GM19395 (cell line): ENCODE data around the gene COL5A1.

Experiments
- ATAC-seq: cut with Tn5 transposase; IDR thresholded peaks from one replicate; pipeline ENCODE4 v1.9.1; 2021; ENCODE audit warnings: mild to moderate bottlenecking, moderate library complexity; ENCODE audit not compliant: unreplicated experiment

Gene COL5A1

DNA sequence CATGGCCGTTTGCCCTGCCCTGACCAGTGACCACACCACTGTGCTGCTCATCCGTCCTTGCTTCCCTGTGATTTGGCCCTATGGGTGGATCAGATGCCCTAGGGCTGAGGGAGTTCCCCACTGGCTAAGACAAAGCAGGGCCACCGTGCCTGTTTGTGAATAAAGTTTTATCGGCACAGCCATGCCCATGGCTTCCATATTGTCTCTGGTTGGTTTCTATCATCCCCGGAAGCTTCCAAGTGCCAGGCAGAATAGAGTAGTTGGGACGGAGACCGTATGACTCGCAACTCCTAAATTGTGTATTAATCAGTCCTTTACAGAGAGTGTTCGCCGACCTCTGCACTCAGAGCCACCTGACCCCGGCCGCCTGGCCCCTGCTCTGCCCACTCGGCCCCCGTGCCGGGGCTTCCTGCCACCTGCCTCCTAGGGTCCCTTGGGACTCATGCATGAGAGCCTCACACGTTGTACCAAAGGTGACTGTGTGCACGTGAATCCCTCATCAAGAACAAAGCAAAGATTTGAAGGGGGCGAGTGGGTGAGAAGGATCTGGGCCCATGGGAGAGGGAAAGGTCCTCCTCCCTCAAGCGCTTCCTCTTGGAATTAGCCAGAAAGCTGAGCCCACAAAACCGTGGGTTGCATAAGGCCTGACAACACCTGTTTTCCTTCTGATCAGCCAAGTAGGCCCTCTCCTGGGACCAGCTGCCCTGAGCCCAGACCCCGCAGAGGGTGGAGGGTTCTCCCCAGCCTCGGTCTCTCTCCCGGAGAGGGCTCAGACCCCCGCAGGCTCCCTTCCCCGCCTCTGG lies 227.3 kb downstream of the COL5A1 start:
- no peak for ATAC-seq

DNA sequence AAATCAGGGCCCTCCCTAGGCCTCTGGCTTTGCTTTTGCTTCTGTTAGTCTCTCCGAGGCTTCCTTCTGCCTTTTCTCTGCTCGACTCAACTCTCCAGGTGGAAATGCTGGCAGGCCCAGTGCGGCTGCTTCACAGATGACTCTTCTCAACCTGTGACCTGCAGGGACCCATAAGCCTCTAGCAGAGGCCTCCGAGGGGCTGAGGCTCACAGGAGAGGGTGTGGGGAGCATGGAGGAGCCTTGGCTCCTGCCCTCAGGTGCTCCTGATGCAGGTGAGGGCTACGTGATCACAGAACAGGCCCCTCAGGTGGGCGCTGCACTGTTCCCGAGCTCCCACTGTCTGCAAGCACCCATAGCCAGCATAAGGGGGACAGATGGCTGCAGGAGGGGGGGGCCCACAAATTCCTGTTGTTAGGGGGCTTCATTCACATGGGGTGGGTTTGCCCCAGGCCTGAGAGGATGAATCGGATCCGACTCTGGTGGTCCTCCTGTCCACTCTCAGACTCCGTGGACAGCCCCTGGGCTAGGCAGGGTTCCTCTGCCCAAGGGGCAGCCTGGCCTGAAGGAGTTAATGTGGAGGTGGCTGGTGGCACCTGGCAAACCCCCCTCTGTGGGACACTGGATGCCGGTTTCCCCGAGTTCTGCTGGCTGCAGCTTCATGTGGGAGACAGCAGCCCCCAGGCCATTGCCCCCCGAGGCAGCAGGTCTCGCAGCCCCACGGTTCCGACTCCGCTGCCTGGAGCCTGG lies 228.1 kb downstream of the COL5A1 start:
- ATAC-seq, result no peak

DNA sequence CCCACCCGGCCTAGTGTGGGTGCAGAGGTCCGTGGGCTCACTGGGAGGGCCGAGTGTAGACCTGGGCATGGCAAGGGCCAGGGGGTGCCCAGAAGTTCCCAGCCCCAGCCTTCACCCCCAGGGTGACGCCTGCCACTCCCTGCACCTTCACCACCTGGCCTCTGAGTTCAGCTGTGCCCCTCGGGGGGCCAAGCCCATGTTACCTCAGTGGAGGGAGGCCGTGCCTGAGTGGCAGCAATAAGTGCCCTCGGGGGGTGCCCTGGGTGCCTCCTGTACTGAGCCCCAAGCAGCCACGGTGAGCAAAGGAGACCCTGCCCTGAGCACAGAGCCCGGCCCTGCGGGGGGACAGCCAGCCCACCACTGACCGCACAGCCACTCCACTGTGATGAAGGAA lies 228.7 kb downstream of the COL5A1 start:
- no peak for ATAC-seq

DNA sequence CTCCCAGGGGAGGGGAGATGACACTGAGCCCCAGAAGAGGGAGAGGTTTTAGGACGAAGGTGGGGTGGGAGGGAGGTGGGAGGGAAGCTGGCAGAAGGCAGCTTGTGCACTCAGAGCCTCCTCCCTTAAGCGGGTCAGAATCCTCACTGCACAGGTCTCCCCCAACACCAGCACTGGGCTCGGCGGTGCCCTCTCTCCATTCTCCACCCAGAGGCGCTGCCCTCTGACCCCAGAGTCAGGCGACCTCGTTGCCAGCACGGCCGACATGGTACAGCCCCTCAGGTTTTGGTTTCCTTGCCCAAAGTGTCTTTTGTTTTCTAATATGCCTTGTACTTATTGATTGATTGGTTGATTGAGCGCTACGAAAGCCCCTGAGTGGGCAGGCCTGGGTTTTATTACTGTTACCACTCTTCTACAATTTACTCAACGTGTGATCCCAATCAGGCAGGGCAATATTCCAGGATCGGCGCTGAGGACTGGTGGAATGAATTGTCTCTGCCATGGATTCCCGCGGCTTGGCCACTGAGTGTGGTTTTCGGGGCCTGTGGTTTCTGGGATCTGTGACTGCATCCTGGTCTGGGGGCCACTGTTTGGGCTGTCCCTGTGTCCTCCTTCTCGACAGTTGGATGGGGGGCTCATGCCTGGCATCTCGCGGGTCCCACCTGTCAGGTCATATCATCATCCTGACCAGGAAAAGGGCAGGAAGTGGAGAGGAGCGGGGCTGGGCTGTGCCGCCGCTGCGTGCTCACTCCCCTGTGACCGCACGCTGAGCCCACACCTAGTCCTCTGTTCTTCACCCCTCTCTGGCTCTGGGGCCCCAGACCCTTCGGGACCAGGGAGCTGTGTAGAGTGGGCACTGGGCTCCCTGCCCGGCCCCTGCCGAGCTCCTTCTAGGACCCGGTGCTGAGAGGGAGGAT lies 229.4 kb downstream of the COL5A1 start:
- ATAC-seq, result no peak

DNA sequence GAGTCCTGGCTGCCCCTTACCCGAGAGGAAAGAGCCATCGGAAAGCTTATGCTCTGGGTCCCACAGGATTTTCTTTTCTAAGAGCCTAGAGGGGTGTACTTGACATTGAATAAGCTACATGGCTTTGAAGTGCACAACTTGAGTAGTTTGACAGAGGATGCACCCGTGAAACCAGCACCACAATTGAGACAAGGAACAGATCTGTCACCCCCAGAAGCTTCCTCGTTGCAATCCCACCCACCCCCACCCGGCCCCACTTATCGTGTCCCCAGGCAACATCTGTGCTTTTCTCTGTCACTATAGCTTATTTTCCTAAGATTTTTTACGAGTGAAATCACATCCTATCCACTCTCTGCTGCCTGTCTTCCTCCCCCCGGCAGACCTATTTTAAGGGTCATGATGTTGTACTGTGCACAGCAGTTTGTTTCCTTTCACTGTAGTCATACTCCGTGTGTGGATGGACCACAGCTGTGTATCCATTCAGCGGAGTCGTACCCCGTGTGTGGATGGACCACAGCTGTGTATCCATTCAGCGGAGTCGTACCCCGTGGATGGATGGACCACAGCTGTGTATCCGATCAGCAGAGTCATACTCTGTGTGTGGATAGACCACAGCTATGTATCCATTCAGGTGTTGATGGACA lies 230.2 kb downstream of the COL5A1 start:
- no peak for ATAC-seq

DNA sequence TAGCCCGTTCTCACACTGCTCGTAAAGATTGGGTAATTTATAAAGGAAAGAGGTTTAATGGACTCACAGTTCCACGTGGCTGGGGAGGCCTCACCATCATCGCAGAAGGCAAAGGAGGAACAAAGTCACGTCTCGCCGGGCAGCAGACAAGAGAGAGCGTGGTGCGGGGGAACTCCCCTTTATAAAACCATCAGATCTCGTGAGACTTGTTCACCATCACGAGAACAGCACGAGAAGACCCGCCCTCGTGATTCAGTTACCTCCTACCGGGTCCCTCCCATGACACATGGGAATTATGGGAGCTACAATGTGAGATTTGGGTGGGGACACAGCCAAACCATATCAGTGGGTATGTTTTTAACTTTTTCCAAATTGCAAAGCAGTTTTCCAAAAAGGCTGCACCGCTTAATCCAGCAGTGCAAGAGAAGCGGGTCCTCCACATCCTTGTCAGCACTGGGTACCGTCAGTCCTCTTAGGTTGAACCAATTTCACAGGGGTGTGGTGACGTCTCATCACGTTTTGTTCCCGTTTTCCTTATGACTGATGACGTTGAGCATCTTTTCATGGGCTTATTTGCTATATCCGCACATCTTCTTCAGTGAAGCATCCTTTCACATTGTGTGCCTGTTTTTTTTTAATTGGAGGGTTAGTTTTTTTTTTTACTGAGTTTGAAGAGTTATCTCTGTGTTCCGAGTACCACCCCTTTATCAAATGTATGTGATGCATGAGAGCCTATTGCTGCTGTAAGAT lies 231.1 kb downstream of the COL5A1 start:
- no peak for ATAC-seq

DNA sequence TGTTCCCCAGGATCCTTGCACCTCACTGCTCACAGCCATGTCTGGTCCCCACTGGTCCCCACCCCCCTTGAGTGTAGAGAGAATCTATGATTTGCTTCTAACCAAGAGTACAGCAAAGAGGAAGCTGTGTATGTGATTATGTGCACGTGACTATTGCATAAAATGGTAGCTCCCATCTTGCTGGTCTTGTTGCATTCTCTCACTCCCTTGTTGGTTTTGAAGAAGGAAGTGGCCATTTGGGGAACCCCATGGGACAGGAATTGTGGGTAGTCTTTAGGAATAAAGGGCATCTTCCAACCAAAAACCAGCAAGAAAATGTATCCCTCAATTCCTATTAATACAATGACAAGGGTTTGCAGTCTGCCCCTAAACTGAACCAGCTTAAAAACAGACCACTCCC lies 233.8 kb downstream of the COL5A1 start:
- ATAC-seq, result no peak

DNA sequence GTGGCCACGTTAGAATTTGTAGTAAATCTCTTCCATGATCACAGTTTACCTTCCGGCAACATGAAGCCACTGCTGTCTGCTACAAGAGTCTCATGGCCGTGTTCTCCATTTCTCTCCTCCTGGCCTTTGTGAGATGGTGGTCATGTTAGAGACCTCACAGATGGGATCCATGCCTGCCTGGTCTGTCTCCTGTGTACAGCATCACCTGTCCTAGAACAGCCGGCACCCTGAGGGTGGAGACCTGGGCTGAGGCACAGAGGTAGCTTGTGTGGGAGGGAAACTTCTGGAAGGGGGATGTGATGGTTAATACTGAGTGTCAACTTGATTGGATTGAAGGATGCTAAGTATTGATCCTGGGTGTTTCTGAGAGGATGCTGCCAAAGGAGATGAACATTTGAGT lies 235.9 kb downstream of the COL5A1 start:
- no peak for ATAC-seq

DNA sequence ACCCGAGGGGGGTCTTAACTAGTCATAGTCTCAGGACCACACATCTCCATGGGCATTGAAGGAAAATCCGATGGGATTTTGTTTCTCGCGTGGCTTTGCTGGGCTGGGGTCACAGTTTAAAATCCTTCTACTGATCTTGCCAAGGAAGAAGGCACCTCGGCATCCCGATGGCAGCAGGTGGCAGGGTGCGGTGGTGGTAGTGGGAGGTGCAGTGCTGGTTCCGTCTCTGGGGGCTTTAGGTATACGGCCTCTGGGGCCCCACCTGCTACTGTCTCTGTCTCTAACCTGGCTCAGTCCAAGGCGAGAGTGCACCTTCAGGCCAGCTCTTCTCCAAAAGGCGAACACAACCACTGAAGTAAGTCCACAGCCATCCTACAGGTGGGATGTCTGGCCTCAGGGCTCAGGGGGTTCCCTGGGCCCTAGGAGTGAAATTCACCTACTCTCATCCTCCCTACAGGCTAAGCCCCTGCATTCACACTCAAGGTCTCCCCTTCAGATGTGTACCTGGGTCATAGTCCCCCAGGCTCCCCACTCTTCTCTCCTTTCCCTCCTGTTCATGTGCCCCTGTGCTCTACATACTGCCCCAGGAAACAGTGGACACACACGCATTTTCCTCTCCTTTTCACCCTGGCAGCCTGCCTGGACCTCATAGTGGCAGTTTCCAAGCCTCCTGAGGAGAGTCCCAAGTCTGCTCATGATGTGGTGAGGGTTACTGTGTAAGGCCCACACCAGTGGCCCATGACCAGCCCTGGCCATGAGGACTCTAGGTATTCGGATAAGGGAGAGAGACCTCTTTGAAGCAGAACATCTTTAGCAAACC lies 238.3 kb downstream of the COL5A1 start:
- ATAC-seq, result no peak

DNA sequence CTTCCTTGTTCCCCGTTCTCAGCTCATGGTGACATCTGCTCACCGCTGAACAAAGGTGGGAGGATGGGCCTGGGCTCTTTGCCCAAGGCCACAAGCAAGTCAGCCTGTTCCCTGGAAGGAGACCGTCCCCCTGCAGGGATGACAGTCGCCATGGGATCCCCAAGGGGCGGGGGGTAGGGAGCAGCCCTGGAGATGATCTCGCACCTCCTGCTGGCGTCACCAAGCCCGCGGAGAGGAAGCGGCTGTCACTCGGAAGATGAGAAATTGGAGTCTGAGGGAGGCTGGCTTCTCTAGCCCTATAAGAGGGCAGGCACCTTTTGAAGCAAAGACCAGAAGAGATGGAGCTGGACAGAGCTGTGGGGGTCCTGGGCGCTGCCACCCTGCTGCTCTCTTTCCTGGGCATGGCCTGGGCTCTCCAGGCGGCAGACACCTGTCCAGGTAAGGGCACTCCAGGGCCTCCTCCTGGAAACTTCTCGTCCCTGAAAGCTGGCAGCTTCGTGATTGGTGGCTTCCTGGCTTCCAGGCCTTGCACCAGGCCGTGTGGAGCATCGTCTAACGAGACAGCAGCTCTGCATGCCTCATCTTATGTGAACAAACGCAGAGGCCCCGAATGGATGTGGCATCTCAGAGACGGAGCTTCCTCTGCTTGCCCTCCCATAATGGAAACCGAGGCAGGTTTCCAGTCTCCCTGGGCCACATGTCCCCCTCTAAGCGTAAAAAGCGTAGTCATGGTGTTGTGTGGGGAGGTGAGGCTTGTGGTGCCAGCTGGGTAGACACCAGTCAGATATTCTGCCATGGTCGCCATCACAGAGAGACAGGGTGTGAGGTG lies 239.1 kb downstream of the COL5A1 start, which contains the start of gene FCN2:
FCN2 (plus strand) TSS at position 327 of the 829 bp plus-strand sequence; CDS start at position 339, 12 bp downstream.
- ATAC-seq, result no peak

DNA sequence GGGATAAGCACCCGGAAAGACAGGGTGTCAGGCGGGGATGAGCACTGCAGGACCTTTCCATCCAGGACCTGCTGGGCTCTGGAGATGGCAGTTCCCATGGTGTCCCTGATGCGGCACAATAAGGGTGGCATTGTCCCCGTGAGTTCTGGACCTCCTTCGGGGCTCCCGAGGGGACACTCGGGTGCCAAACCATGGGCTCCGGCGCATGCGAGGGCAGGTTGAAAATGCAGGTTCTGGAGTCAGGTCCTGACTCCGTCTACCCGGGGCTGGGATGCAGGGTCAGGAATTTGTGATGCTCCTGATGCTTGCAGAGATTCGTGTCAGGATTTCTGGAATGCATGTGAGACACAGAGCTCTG lies 239.7 kb downstream of the COL5A1 start:
- no peak for ATAC-seq

DNA sequence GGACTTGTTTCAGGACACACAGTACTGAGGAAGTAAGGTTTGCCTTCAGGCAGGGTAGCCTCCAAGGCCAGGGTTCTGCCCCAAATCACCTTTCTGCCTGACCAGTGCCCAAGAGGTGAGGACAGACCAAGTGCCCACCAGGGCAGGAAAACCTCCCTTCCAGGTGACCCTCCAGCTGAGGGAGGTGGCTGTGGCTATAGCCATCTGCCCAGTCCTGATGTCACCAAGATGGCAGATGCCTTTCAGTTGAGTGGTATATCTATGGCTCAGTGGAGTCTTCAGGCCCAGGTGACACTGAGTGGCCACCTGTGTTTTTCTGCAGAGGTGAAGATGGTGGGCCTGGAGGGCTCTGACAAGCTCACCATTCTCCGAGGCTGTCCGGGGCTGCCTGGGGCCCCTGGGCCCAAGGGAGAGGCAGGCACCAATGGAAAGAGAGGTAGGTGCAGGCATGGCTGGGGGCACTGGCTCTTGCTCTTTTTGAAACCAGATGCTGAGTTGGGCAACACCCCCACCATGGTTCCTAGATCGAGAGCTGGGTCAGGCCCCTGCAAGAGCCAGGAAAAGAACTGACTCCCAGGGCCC lies 240.7 kb downstream of the COL5A1 start:
- ATAC-seq, result no peak

DNA sequence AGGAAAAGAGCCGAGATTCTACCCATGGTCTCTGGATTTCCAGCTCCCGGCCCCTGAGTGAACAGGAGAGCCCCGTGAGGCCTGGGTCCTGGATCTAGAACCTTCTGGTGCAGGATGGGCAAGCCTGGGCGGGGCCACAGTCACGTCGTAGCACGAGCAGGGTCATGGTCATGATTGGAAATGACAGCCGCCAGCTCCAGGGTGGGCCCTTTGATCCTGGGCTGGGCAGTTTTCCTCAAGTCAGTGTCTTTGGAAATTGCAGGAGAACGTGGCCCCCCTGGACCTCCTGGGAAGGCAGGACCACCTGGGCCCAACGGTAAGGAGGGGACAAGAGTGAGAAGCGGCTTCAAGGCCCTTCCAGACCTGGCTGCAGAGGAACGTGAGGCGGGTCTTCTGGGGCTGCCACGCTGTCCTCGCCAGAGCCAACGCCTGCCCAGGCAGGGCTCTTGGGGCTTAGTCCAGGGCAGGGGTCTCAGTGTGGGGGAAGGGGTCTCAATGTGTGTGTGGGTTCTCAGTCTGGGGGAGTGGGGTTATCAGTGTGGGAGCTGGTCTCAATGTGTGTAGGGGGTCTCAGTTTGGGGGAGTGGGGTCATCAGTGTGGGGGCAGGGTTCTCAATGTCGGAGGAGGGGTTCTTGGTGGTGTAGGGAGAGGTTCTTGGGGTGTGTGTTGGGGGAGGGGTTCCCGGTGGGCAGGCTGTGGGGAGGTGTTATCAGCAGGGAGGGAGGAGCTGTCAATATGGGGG lies 241.6 kb downstream of the COL5A1 start:
- no peak for ATAC-seq

DNA sequence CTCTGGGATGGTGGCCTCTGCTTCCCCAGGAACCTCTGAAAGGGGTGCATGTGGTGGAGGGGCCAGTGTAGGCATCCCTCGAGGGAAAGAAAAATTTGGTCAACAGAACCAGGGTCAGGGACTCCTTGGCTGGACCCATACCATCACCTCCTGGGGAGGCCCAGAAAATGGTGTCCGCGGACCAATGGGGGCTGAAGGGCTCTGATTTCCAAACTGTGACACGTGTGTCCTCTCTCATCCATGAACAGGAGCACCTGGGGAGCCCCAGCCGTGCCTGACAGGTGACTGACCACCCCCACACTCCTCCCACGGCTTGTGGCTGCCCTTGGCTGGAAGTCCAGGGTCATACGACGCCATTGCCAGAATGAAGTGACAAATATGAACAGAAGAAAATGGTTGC lies 242.9 kb downstream of the COL5A1 start:
- no peak for ATAC-seq

DNA sequence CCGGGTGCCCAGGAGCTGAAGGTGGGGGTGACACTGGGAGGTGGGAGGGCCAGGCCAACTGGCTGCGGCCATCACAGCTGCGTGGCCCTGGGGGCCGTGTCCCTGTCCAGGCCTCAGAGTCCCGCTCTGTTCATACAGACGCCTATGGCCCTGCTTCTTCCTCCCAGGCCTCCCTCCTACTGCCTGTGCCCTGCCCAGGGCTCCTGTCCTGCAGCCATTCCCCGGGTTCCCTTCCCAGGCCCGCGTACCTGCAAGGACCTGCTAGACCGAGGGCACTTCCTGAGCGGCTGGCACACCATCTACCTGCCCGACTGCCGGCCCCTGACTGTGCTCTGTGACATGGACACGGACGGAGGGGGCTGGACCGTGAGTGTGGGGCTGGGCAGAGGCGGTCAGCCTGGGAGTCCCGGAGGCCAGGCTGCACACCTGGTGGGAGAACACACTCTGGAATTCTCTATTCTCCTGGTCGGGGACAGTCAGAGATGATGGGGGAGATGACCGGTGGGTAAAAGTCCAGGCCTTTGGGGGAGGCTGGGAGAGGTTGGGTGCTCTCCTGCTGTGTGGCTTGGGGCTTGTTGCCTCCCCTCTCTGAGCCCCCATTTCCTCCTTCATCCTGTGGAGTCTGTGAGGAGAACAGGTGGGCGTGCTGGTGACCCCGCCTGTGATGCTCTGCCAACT lies 243.5 kb downstream of the COL5A1 start:
- no peak for ATAC-seq

DNA sequence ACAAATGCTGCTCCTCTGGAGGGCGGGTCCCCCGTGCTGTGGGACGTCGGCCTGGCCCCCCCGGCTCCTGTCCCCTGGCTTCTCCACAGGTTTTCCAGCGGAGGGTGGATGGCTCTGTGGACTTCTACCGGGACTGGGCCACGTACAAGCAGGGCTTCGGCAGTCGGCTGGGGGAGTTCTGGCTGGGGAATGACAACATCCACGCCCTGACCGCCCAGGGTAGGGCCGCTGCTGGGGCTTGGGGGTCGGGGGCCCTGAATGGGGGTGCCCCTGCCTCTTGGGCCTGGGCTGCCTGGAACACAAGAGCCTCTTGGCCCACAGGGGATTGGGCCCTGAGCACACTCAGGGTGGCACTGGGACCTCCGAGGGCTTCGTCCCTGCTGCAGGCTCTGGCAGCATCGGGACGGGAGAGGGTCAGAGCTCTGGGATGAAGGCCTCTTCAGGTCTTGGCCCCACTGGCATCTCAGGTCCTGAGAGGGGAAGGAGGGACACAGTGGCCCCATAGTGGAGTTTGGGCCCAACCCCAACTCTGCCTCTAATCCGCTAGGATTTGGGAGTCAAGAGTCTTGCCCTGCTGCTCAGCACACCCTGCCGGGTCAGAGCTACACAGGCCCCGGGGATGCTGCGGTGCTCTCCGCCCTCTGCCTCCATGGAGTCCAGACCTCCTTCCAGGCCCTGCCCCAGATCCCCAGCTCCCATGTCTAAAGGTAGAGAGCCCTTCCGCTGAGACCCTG lies 244.2 kb downstream of the COL5A1 start:
- no peak for ATAC-seq
